HCT116 (cell line): ENCODE data around the gene FNDC3B. TPM values are rescaled to one million over a fixed set of nuclear protein-coding genes. Genes with fewer than 3 reads are reported as not detected.

Experiments used
- ATAC-seq: fragments of 200-7000 bp; cut with Tn5 transposase; 2 replicates; pipeline ENCODE4 v1.9.1; 2020; ENCODE audit warnings: mild to moderate bottlenecking, moderate library complexity
- BruUV-seq: library from RNA; stranded (reverse); fragments of 400-500 nt; replicated peaks from 2 replicates; lab custom pipeline; 2021; lab: Mats Ljungman, UMichigan
- CTCF ChIA-PET: fragments of 300-600 bp; sonication (Branson Sonifier 250); formaldehyde crosslinking; loops from one replicate; lab custom pipeline; 2021; ENCODE audit warnings: antibody characterized with exemption; lab: Charles Lee
- POLR2A ChIA-PET: fragments of 300-600, 350-600 bp; sonication (Branson Sonifier 250); formaldehyde crosslinking; loops from one replicate; lab custom pipeline; 2021; ENCODE audit warnings: antibody characterized with exemption; lab: Charles Lee
- RAD21 ChIA-PET, 2 experiments: fragments of 300-600 bp; sonication (Branson Sonifier 250); formaldehyde crosslinking; loops; one replicate each; lab custom pipeline; 2023; ENCODE audit warnings: low total read pairs in 2 of 2; ENCODE audit not compliant: uncharacterized antibody in 2 of 2, unreplicated experiment in 2 of 2, low non-redundant PET in 1 of 2; lab: Charles Lee
- DNase-seq: peaks from one replicate; pipeline ENCODE4 v3.0.0-alpha.2; 2010; ENCODE audit warnings: low read depth, low spot score
- H2AFZ ChIP-seq: fragments of 200-600 bp; shearing (Covaris generic), sonication (generic); 2 replicates; pipeline ENCODE4 v1.6.1; 2017; ENCODE audit warnings: low read depth, mixed run types, mixed read lengths, antibody characterized with exemption, low read length; ENCODE audit not compliant: poor library complexity, severe bottlenecking
- H3K27ac ChIP-seq: 2 replicates; pipeline ENCODE4 v1.5.1; 2012; ENCODE audit warnings: low read depth, low read length
- H3K27me3 ChIP-seq: fragments of 200-600 bp; sonication (generic); 2 replicates; pipeline ENCODE4 v1.6.1; 2016; ENCODE audit warnings: mixed run types, low read length, mixed read lengths; ENCODE audit not compliant: insufficient read depth
- H3K36me3 ChIP-seq, 2 experiments: fragments of 200-500 bp in 1 of 2; fragments of 200-600 bp in 1 of 2; sonication (Bioruptor generic) in 1 of 2; sonication (generic) in 1 of 2; 2 replicates each; pipeline versions ENCODE4 v1.5.1 to v1.6.1; 2014 to 2016; ENCODE audit warnings: low read length in 2 of 2, inconsistent platforms in 1 of 2, mixed read lengths in 1 of 2, mixed run types in 1 of 2; ENCODE audit not compliant: insufficient read depth in 2 of 2, control insufficient read depth in 1 of 2
- H3K4me1 ChIP-seq, 2 experiments: fragments of 200-600 bp in 1 of 2; sonication (generic) in 1 of 2; 2 replicates each; pipeline versions ENCODE4 v1.5.1 to v1.6.1; 2012 to 2017; ENCODE audit warnings: low read length in 2 of 2, inconsistent platforms in 1 of 2, mild to moderate bottlenecking in 1 of 2, mixed read lengths in 1 of 2, mixed run types in 1 of 2, moderate library complexity in 1 of 2; ENCODE audit not compliant: insufficient read depth in 2 of 2, control insufficient read depth in 1 of 2
- H3K4me2 ChIP-seq: fragments of 200-600 bp; sonication (generic); 2 replicates; pipeline ENCODE4 v1.6.1; 2017; ENCODE audit warnings: mixed run types, low read length, mixed read lengths
- H3K4me3 ChIP-seq, 2 experiments: fragments of 200-600 bp in 1 of 2; sonication (generic) in 1 of 2; replicated peaks in 1 of 2; 2 replicates each; pipeline ENCODE4 v1.5.1; 2011 to 2016; ENCODE audit warnings: low read length in 2 of 2, control low read depth in 1 of 2, low read depth in 1 of 2, mild to moderate bottlenecking in 1 of 2, mixed read lengths in 1 of 2, mixed run types in 1 of 2
- H3K79me2 ChIP-seq: fragments of 200-600 bp; sonication (generic); 2 replicates; pipeline ENCODE4 v1.6.1; 2017; ENCODE audit warnings: mild to moderate bottlenecking, mixed run types, low read length, moderate library complexity, mixed read lengths; ENCODE audit not compliant: insufficient read depth
- H3K9ac ChIP-seq: fragments of 200-600 bp; sonication (generic); 2 replicates; pipeline ENCODE4 v1.6.1; 2016; ENCODE audit warnings: low read length, mixed read lengths
- H3K9me2 ChIP-seq: fragments of 200-600 bp; sonication (generic), shearing (Covaris generic); 2 replicates; pipeline ENCODE4 v1.6.1; 2017; ENCODE audit warnings: mixed run types, mild to moderate bottlenecking, moderate library complexity; ENCODE audit not compliant: insufficient read depth
- H3K9me3 ChIP-seq, 2 experiments: fragments of 200-500 bp in 1 of 2; fragments of 200-600 bp in 1 of 2; sonication (Bioruptor generic) in 1 of 2; sonication (generic) in 1 of 2; 2 replicates each; pipeline ENCODE4 v1.6.1; 2014 to 2017; ENCODE audit warnings: low read length in 2 of 2, mixed read lengths in 2 of 2, inconsistent platforms in 1 of 2, low read depth in 1 of 2, mild to moderate bottlenecking in 1 of 2, mixed run types in 1 of 2, moderate library complexity in 1 of 2; ENCODE audit not compliant: control insufficient read depth in 1 of 2, insufficient read depth in 1 of 2
- H4K20me1 ChIP-seq: fragments of 200-600 bp; sonication (generic), shearing (Covaris generic); 2 replicates; pipeline ENCODE4 v1.6.1; 2017; ENCODE audit warnings: mixed run types, mild to moderate bottlenecking, moderate library complexity; ENCODE audit not compliant: insufficient read depth
- CBX3 ChIP-seq: IDR thresholded peaks from 2 replicates; pipeline ENCODE4 v1.6.1; 2012; ENCODE audit warnings: low read depth
- CEBPB ChIP-seq: IDR thresholded peaks from 2 replicates; pipeline ENCODE4 v1.6.1; 2012; ENCODE audit warnings: low read depth
- EGR1 ChIP-seq: IDR thresholded peaks from 2 replicates; pipeline ENCODE4 v1.6.1; 2012; ENCODE audit warnings: low read depth
- ELF1 ChIP-seq: IDR thresholded peaks from 2 replicates; pipeline ENCODE4 v1.6.1; 2012; ENCODE audit warnings: low read depth, borderline replicate concordance
- EZH2 ChIP-seq: fragments of 200-600 bp; sonication (generic); IDR thresholded peaks from 2 replicates; pipeline ENCODE4 v1.6.1; 2017; ENCODE audit warnings: antibody characterized with exemption, mixed run types
- EZH2phosphoT487 ChIP-seq: fragments of 200-600 bp; IDR thresholded peaks from 2 replicates; pipeline ENCODE4 v1.6.1; 2018; ENCODE audit warnings: antibody characterized with exemption, borderline replicate concordance
- FOSL1 ChIP-seq: IDR thresholded peaks from 2 replicates; pipeline ENCODE4 v1.6.1; 2012; ENCODE audit warnings: low read depth
- JUND ChIP-seq: IDR thresholded peaks from 2 replicates; pipeline ENCODE4 v1.6.1; 2012
- POLR2A ChIP-seq: IDR thresholded peaks from 2 replicates; pipeline ENCODE4 v1.7.0; 2011; ENCODE audit warnings: borderline replicate concordance; ENCODE audit not compliant: insufficient read depth, insufficient read length; ENCODE audit errors: extremely low read depth
- POLR2AphosphoS5 ChIP-seq: IDR thresholded peaks from 2 replicates; pipeline ENCODE4 v1.6.1; 2011; ENCODE audit warnings: mild to moderate bottlenecking, low read depth, low read length, moderate library complexity
- RAD21 ChIP-seq: IDR thresholded peaks from 2 replicates; pipeline ENCODE4 v1.6.1; 2012; ENCODE audit warnings: low read depth, mild to moderate bottlenecking
- SIN3A ChIP-seq: IDR thresholded peaks from 2 replicates; pipeline ENCODE4 v1.6.1; 2012; ENCODE audit warnings: low read depth
- SP1 ChIP-seq: IDR thresholded peaks from 2 replicates; pipeline ENCODE4 v1.6.1; 2012; ENCODE audit warnings: low read depth
- SRF ChIP-seq: IDR thresholded peaks from 2 replicates; pipeline ENCODE4 v1.6.1; 2012; ENCODE audit warnings: low read depth
- ZFX ChIP-seq: fragments of 450-650 bp; IDR thresholded peaks from 2 replicates; pipeline ENCODE4 v1.6.1; 2017
- intact Hi-C: fragments of 100-400 bp; cut with micrococcal nuclease; formaldehyde crosslinking; loops from 2 replicates; pipeline ENCODE4 v1.10.0; 2022
- total RNA-seq: library from RNA; stranded (reverse); gene quantifications from one replicate; pipeline ENCODE4 v1.2.1, GENCODE V29; 2021; ENCODE audit not compliant: unreplicated experiment
- TF ChIP-seq, protein P1 (sequence below), 3 experiments: fragments of 200-600 bp in 1 of 3; sonication (generic) in 1 of 3; IDR thresholded peaks in 2 of 3; conservative IDR thresholded peaks in 1 of 3; 2 replicates each; pipeline ENCODE4 v1.5.1; 2012 to 2017; ENCODE audit warnings: low read depth in 2 of 3, low read length in 2 of 3, antibody characterized with exemption in 1 of 3, borderline replicate concordance in 1 of 3, control low read depth in 1 of 3, mild to moderate bottlenecking in 1 of 3, mixed read lengths in 1 of 3, mixed run types in 1 of 3, moderate library complexity in 1 of 3; ENCODE audit not compliant: insufficient read depth in 1 of 3
- TF ChIP-seq, protein P2 (sequence below): IDR thresholded peaks from 2 replicates; pipeline ENCODE4 v1.6.1; 2011; ENCODE audit warnings: mild to moderate bottlenecking, low read length, moderate library complexity; ENCODE audit not compliant: insufficient replicate concordance; ENCODE audit errors: extremely low read depth
- TF ChIP-seq, protein P3 (sequence below): IDR thresholded peaks from 2 replicates; pipeline ENCODE4 v1.6.1; 2012; ENCODE audit warnings: low read depth
- TF ChIP-seq, protein P4 (sequence below): IDR thresholded peaks from 2 replicates; pipeline ENCODE4 v1.6.1; 2012

Gene FNDC3B
- total RNA-seq, 1 experiment from 2014 or later = 45.7 TPM

DNA sequence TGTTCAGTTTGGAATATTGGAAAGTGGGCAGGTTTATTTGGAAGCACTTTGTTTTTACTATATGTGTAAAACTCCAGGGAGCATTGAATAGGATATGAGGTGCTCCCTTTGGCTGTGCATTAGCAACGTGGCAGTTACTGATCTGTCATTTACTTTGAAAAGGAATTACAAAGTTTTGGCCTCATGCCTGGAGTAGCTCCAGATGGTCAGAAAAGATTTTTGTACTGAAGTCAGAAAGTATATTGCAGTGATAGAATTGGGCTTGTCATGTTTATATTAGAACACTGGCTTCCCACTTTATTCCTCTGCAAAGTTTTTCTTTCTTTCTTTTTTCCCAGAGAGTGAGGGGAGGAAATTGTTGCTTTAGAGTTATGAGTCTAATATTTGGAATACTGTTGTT, 26.1 kb downstream of the FNDC3B start:
- no peaks in the 10 kb centered on the region for H3K9me2 ChIP-seq
- H3K4me2 ChIP-seq = no peak overlapping the region
- CTCF ChIA-PET = no interaction called here
- no TSS peak for BruUV-seq
- H3K4me3 ChIP-seq = no peak overlapping the region
- H4K20me1 ChIP-seq = no peaks in the 10 kb centered on the region
- H3K36me3 ChIP-seq = no peaks in the 10 kb centered on the region
- no peak overlapping the region for H2AFZ ChIP-seq
- intact Hi-C loops = no loop called here
- DNase-seq (no peak), ATAC-seq (no peak)
- POLR2A ChIA-PET = no interaction called here
- no peaks in the 10 kb centered on the region for H3K27me3 ChIP-seq
- H3K4me1 ChIP-seq = no peaks in the 10 kb centered on the region
- H3K79me2 ChIP-seq = peaks cover 60% of the 10 kb centered on the region
- RAD21 ChIA-PET = no interaction called here
- H3K9ac ChIP-seq = no peak overlapping the region
- H3K27ac ChIP-seq = no peak overlapping the region
- no peaks in the 10 kb centered on the region for H3K9me3 ChIP-seq
- TF ChIP-seq CBX3 (no peak), ZFX (no peak), EZH2phosphoT487 (no peak), POLR2A (no peak), ELF1 (no peak), POLR2AphosphoS5 (no peak), EGR1 (no peak), EZH2 (no peak), SIN3A (no peak), SP1 (no peak), CEBPB (no peak), JUND (no peak), RAD21 (no peak), SRF (no peak), FOSL1 (no peak)
- TF ChIP-seq, protein P1, sequence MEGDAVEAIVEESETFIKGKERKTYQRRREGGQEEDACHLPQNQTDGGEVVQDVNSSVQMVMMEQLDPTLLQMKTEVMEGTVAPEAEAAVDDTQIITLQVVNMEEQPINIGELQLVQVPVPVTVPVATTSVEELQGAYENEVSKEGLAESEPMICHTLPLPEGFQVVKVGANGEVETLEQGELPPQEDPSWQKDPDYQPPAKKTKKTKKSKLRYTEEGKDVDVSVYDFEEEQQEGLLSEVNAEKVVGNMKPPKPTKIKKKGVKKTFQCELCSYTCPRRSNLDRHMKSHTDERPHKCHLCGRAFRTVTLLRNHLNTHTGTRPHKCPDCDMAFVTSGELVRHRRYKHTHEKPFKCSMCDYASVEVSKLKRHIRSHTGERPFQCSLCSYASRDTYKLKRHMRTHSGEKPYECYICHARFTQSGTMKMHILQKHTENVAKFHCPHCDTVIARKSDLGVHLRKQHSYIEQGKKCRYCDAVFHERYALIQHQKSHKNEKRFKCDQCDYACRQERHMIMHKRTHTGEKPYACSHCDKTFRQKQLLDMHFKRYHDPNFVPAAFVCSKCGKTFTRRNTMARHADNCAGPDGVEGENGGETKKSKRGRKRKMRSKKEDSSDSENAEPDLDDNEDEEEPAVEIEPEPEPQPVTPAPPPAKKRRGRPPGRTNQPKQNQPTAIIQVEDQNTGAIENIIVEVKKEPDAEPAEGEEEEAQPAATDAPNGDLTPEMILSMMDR (IDR thresholded peaks at IDR 0.05 in 2 of 3, conservative IDR thresholded peaks at IDR 0.05 in 1 of 3; ENCODE audit: borderline replicate concordance in 1 of 3, insufficient read depth in 1 of 3, low read depth in 2 of 3, low read length in 2 of 3) = no peak
- TF ChIP-seq, protein P2, sequence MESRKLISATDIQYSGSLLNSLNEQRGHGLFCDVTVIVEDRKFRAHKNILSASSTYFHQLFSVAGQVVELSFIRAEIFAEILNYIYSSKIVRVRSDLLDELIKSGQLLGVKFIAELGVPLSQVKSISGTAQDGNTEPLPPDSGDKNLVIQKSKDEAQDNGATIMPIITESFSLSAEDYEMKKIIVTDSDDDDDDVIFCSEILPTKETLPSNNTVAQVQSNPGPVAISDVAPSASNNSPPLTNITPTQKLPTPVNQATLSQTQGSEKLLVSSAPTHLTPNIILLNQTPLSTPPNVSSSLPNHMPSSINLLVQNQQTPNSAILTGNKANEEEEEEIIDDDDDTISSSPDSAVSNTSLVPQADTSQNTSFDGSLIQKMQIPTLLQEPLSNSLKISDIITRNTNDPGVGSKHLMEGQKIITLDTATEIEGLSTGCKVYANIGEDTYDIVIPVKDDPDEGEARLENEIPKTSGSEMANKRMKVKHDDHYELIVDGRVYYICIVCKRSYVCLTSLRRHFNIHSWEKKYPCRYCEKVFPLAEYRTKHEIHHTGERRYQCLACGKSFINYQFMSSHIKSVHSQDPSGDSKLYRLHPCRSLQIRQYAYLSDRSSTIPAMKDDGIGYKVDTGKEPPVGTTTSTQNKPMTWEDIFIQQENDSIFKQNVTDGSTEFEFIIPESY = no peak
- TF ChIP-seq, protein P3, sequence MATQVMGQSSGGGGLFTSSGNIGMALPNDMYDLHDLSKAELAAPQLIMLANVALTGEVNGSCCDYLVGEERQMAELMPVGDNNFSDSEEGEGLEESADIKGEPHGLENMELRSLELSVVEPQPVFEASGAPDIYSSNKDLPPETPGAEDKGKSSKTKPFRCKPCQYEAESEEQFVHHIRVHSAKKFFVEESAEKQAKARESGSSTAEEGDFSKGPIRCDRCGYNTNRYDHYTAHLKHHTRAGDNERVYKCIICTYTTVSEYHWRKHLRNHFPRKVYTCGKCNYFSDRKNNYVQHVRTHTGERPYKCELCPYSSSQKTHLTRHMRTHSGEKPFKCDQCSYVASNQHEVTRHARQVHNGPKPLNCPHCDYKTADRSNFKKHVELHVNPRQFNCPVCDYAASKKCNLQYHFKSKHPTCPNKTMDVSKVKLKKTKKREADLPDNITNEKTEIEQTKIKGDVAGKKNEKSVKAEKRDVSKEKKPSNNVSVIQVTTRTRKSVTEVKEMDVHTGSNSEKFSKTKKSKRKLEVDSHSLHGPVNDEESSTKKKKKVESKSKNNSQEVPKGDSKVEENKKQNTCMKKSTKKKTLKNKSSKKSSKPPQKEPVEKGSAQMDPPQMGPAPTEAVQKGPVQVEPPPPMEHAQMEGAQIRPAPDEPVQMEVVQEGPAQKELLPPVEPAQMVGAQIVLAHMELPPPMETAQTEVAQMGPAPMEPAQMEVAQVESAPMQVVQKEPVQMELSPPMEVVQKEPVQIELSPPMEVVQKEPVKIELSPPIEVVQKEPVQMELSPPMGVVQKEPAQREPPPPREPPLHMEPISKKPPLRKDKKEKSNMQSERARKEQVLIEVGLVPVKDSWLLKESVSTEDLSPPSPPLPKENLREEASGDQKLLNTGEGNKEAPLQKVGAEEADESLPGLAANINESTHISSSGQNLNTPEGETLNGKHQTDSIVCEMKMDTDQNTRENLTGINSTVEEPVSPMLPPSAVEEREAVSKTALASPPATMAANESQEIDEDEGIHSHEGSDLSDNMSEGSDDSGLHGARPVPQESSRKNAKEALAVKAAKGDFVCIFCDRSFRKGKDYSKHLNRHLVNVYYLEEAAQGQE = no peak
- TF ChIP-seq, protein P4, sequence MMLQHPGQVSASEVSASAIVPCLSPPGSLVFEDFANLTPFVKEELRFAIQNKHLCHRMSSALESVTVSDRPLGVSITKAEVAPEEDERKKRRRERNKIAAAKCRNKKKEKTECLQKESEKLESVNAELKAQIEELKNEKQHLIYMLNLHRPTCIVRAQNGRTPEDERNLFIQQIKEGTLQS = no peak
